Activated CD4-positive, alpha-beta T cell treated with anti-CD3 and anti-CD28 coated beads for 36 hours (primary cell): ENCODE results near the gene CYS1. TPM values are rescaled to one million over a fixed set of nuclear protein-coding genes. Genes with fewer than 3 reads are reported as not detected.
"Not testable (repeated sequence)": the region's sequence is repeated elsewhere in the genome, so short reads cannot be mapped to it uniquely, and the experiment has no call there.

Experiments
- ATAC-seq: fragments of 200-7000 bp; cut with Tn5 transposase; one replicate; pipeline ENCODE4 v1.10.0; 2021; ENCODE audit warnings: mild to moderate bottlenecking, moderate library complexity
- CTCF ChIA-PET: fragments of 350-600 bp; sonication (Branson Sonifier 250); formaldehyde crosslinking; loops from one replicate; lab custom pipeline; 2021; ENCODE audit warnings: antibody characterized with exemption; lab: Charles Lee
- POLR2A ChIA-PET: fragments of 350-600 bp; sonication (Branson Sonifier 250); formaldehyde crosslinking; loops from one replicate; lab custom pipeline; 2021; ENCODE audit warnings: antibody characterized with exemption, inconsistent platforms; lab: Charles Lee
- DNase-seq: peaks from one replicate; pipeline ENCODE4 v3.0.0-alpha.2; 2020
- H3K27ac Mint-ChIP-seq: one replicate; pipeline ENCODE4 v1.8.0; 2021; ENCODE audit warnings: mixed read lengths
- H3K27me3 Mint-ChIP-seq: one replicate; pipeline ENCODE4 v1.8.0; 2021; ENCODE audit warnings: mixed read lengths
- H3K36me3 Mint-ChIP-seq: one replicate; pipeline ENCODE4 v1.8.0; 2021; ENCODE audit warnings: low read depth, mixed read lengths
- H3K4me1 Mint-ChIP-seq: one replicate; pipeline ENCODE4 v1.8.0; 2021; ENCODE audit warnings: mixed read lengths
- H3K4me3 Mint-ChIP-seq: one replicate; pipeline ENCODE4 v1.8.0; 2021; ENCODE audit warnings: mild to moderate bottlenecking, moderate library complexity, mixed read lengths
- H3K9me3 Mint-ChIP-seq: one replicate; pipeline ENCODE4 v1.8.0; 2021; ENCODE audit warnings: low read depth, mixed read lengths
- intact Hi-C, 2 experiments: fragments of 100-400 bp; cut with DNase I in 1 of 2; cut with micrococcal nuclease in 1 of 2; formaldehyde crosslinking; loops; one replicate each; pipeline versions ENCODE4 v1.14.2 to v1.15.1; 2022 to 2024; cut with DNase I, micrococcal nuclease
- total RNA-seq, 2 experiments: library from RNA; stranded (reverse); gene quantifications; one replicate each; pipeline ENCODE4 v1.2.3, GENCODE V29; 2021

CYS1 gene
- total RNA-seq, 2 experiments from 2014 or later, result not detected

GRCh38 chr2:10019174-10019573 is 61.0 kb downstream of the CYS1 start:
- Mint-ChIP-seq H3K4me1 (no peaks in the 10 kb centered on the region), H3K36me3 (no peaks in the 10 kb centered on the region), H3K4me3 (no peak overlapping the region), H3K9me3 (peaks cover 2% of the 10 kb centered on the region), H3K27me3 (no peaks in the 10 kb centered on the region), H3K27ac (no peak overlapping the region)
- intact Hi-C loops, result no loop called here
- ATAC-seq (no peak), DNase-seq (no peak)
- CTCF ChIA-PET, result interaction anchor here (0.6 kb wide), 1 partner anchor 30 kb away, joined by 4 read pairs; no protein-coding TSS in a partner anchor
- POLR2A ChIA-PET, result no interaction called here

DNA sequence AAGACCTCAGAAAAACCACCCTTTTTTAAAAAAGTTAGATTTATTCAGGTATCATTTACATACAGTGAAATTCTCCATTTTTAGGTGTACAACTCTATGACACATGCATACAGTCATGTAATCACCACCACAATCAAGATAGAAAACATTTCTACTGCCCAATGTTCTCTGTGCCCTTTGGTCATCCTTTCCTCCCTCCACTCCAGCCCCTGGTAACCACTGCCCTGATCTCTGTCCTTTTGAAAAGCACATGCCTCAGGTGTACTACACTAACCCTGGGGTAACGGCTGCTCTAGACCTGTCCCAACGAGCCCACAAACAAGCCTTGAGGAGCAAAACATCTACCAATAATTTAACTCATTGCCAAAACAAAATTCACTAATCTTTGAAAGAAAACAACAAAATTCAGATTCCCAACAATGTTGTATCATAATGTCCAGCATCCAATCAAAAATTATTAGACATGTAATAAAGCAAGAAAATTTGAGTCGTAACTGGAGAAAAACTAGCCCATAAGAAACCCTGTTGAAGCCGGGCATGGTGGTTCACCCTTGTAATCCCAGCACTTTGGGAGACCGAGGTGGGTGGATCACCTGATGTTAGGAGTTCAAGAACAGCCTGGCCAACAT is 62.8 kb downstream of the CYS1 start:
- DNase-seq (no peak), ATAC-seq (no peak)
- POLR2A ChIA-PET, result interaction anchor here (0.6 to 0.7 kb wide), 2 partner anchors 9 to 11 kb away, joined by 3 read pairs; no protein-coding TSS in a partner anchor
- H3K9me3 Mint-ChIP-seq, result peaks cover 2% of the 10 kb centered on the region
- no peak overlapping the region for H3K27ac Mint-ChIP-seq
- no peak overlapping the region for H3K4me3 Mint-ChIP-seq
- intact Hi-C loops, result no loop called here
- H3K27me3 Mint-ChIP-seq, result no peaks in the 10 kb centered on the region
- no peaks in the 10 kb centered on the region for H3K4me1 Mint-ChIP-seq
- no peaks in the 10 kb centered on the region for H3K36me3 Mint-ChIP-seq
- CTCF ChIA-PET, result interaction anchor here (1.0 to 1.2 kb wide), 2 partner anchors 19 to 55 kb away, joined by 3 to 4 read pairs; no protein-coding TSS in a partner anchor

GRCh38 chr2:10016802-10017258 is 63.4 kb downstream of the CYS1 start:
- no peaks in the 10 kb centered on the region for H3K27me3 Mint-ChIP-seq
- CTCF ChIA-PET, result interaction anchor here (1.0 kb wide), 1 partner anchor 19 kb away, joined by 4 read pairs; no protein-coding TSS in a partner anchor
- no peak overlapping the region for H3K4me3 Mint-ChIP-seq
- peaks cover 2% of the 10 kb centered on the region for H3K9me3 Mint-ChIP-seq
- no peak overlapping the region for H3K27ac Mint-ChIP-seq
- intact Hi-C loops, result no loop called here
- ATAC-seq (no peak), DNase-seq (no peak)
- H3K36me3 Mint-ChIP-seq, result no peaks in the 10 kb centered on the region
- POLR2A ChIA-PET, result interaction anchor here (0.6 to 0.7 kb wide), 2 partner anchors 9 to 12 kb away, joined by 3 read pairs; no protein-coding TSS in a partner anchor
- no peaks in the 10 kb centered on the region for H3K4me1 Mint-ChIP-seq

DNA sequence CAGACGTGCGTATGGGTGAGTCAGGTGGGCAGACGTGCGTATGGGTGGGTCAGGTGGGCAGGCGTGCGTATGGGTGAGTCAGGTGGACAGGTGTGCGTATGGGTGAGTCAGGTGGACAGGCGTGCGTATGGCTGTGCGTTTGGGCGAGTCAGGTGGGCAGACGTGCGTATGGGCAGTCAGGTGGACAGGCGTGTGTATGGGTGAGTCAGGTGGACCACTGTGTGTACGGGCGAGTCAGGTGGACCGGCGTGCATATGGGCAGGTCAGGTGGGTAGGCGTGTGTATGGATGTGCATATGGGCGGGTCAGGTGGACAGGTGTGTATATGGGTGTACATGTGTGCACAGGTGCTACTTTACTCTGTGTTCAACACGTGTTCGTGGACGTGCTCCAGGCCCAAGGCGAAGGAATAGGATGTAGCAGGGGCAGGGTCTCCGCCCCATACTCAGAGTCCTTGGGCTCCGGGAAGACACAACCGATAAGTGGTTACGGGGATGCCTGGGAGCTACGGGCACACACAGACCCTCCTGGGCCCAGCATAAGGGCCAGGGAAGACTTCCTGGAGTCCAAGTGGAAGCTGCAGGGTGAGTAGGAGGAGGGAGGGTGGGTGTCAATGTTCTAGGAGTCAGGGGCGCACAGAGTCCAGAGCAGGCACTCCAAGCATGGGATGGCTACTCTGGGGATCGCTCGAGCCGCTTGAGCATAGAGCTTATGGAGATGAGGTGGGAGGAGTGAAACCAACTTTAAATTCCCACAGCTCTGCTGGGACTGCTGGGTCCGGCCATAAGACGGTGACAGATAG is 64.0 kb downstream of the CYS1 start:
- intact Hi-C loops, result no loop called here
- Mint-ChIP-seq H3K36me3 (no peaks in the 10 kb centered on the region), H3K9me3 (peaks cover 2% of the 10 kb centered on the region), H3K4me1 (no peaks in the 10 kb centered on the region), H3K27me3 (no peaks in the 10 kb centered on the region), H3K4me3 (no peak overlapping the region), H3K27ac (no peak overlapping the region)
- DNase-seq (no peak), ATAC-seq (no peak)
- POLR2A ChIA-PET, result no interaction called here
- CTCF ChIA-PET, result interaction anchor here (1.0 kb wide), 1 partner anchor 20 kb away, joined by 4 read pairs; no protein-coding TSS in a partner anchor

DNA sequence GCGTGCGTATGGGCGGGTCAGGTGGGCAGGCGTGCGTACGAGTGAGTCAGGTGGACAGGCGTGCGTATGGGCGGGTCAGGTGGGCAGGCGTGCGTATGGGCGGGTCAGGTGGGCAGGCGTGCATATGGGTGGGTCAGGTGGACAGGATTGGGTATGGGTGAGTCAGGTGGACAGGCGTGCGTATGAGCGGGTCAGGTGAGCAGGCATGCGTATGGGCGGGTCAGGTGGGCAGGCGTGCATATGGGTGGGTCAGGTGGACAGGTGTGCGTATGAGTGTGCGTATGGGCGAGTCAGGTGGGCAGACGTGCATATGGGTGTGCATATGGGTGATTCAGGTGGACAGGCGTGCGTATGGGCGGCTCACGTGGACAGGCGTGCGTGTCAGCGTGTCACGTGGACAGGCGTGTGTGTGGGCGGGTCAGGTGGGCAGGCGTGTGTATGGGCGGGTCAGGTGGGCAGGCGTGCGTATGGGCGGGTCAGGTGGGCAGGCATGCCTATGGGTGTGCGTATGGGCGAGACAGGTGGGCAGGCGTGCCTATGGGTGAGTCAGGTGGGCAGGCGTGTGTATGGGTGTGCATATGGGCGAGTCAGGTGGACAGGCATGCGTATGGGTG is 64.7 kb downstream of the CYS1 start:
- H3K27ac Mint-ChIP-seq, POLR2A ChIA-PET, CTCF ChIA-PET, H3K27me3 Mint-ChIP-seq, H3K4me1 Mint-ChIP-seq, intact Hi-C loops, DNase-seq, H3K9me3 Mint-ChIP-seq, ATAC-seq, H3K4me3 Mint-ChIP-seq, H3K36me3 Mint-ChIP-seq: not testable (repeated sequence)

- H3K36me3 Mint-ChIP-seq, result no peaks in the 10 kb centered on the region
- intact Hi-C loops, result no loop called here
- no peak for ATAC-seq
These were observed 65.6 kb downstream of the CYS1 start for GRCh38 chr2:10014418-10015190.

DNA sequence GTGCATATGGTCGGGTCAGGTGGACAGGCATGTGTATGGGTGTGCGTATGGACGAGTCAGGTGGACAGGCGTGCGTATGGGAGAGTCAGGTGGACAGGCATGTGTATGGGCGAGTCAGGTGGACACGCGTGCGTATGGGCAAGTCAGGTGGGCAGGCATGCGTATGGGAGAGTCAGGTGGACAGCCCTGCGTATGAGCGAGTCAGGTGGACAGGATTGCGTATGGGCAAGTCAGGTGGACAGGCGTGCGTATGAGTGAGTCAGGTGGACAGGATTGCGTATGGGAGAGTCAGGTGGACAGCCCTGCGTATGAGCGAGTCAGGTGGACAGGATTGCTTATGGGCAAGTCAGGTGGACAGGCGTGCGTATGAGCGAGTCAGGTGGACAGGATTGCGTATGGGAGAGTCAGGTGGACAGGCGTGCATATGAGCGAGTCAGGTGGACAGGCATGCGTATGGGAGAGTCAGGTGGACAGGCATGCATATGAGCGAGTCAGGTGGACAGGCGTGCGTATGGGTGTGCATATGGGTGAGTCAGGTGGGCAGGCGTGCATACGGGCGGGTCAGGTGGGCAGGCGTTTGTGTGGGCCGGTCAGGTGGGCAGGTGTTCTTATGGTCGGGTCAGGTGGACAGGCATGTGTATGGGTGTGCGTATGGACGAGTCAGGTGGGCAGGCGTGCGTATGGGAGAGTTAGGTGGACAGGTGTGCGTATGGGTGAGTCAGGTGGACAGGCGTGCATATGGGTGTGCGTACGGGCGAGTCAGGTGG is 66.4 kb downstream of the CYS1 start:
- H3K4me3 Mint-ChIP-seq, intact Hi-C loops, H3K27me3 Mint-ChIP-seq, POLR2A ChIA-PET, H3K4me1 Mint-ChIP-seq, ATAC-seq, CTCF ChIA-PET, H3K27ac Mint-ChIP-seq, H3K9me3 Mint-ChIP-seq, H3K36me3 Mint-ChIP-seq, DNase-seq: not testable (repeated sequence)

More at GRCh38 chr2:10014418-10015190, 65.6 kb downstream of the CYS1 start:
- Mint-ChIP-seq H3K27ac (no peak overlapping the region), H3K9me3 (peaks cover 2% of the 10 kb centered on the region), H3K4me1 (no peaks in the 10 kb centered on the region), H3K4me3 (no peak overlapping the region), H3K27me3 (no peaks in the 10 kb centered on the region)
- POLR2A ChIA-PET, result no interaction called here
- CTCF ChIA-PET, result no interaction called here
- no peak for DNase-seq

DNA sequence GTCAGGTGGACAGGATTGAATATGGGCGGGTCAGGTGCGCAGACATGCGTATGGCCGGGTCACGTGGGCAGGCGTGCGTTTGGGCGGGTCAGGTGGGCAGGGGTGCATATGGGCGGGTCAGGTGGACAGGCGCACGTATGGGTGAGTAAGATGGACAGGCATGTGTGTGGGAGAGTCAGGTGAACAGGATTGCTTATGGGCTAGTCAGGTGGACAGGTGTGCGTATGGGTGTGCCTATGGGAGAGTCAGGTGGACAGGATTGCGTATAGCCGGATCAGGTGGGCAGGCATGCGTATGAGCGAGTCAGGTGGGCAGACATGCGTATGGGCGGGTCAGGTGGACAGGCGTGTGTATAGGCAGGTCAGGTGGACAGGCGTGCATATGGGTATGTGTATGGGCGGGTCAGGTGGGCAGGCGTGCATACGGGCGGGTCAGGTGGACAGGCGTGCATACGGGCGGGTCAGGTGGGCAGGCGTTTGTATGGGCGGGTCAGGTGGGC is 67.2 kb downstream of the CYS1 start:
- DNase-seq (no peak), ATAC-seq (no peak)
- ChIA-PET POLR2A (no interaction called here), CTCF (no interaction called here)
- Mint-ChIP-seq H3K4me3 (no peak overlapping the region), H3K9me3 (peaks cover 2% of the 10 kb centered on the region), H3K4me1 (no peaks in the 10 kb centered on the region), H3K27me3 (no peaks in the 10 kb centered on the region), H3K36me3 (no peaks in the 10 kb centered on the region), H3K27ac (no peak overlapping the region)
- intact Hi-C loops, result no loop called here

DNA sequence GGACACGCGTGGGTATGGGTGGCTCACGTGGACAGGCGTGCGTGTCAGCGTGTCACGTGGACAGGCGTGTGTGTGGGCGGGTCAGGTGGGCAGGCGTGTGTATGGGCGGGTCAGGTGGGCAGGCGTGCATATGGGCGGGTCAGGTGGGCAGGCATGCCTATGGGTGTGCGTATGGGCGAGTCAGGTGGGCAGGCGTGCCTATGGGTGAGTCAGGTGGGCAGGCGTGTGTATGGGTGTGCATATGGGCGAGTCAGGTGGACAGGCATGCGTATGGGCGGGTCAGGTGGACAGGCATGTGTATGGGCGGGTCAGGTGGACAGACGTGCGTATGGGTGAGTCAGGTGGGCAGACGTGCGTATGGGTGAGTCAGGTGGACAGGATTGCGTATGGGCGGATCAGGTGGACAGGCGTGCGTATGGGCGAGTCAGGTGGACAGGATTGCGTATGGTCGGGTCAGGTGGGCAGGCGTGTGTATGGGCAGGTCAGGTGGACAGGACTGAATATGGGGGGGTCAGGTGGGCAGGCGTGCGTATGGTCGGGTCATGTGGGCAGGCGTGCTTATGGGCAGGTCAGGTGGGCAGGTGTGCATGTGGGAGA is 67.7 kb downstream of the CYS1 start:
- H3K36me3 Mint-ChIP-seq, H3K4me1 Mint-ChIP-seq, POLR2A ChIA-PET, DNase-seq, H3K27me3 Mint-ChIP-seq, intact Hi-C loops, H3K9me3 Mint-ChIP-seq, H3K4me3 Mint-ChIP-seq, ATAC-seq, CTCF ChIA-PET, H3K27ac Mint-ChIP-seq: not testable (repeated sequence)

DNA sequence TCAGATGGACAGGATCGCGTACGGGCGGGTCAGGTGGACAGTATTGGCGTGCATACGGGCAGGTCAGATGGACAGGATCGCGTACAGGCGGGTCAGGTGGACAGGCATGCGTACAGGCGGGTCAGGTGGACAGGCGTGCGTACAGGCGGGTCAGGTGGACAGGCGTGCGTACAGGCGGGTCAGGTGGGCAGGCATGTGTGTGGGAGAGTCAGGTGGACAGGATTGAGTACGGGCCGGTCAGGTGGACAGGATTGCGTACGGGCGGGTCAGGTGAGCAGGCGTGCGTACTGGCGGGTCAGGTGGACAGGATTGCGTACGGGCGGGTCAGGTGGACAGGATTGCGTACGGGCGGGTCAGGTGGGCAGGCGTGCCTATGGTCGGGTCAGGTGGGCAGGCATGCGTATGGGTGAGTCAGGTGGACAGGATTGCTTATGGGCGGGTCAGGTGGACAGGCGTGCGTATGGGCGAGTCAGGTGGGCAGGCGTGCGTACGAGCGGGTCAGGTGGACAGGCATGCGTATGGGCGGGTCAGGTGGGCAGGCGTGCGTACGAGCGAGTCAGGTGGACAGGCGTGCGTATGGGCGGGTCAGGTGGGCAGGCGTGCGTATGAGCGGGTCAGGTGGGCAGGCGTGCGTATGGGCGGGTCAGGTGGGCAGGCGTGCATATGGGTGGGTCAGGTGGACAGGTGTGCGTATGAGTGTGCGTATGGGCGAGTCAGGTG is 68.4 kb downstream of the CYS1 start:
- CTCF ChIA-PET, H3K36me3 Mint-ChIP-seq, H3K9me3 Mint-ChIP-seq, H3K4me1 Mint-ChIP-seq, POLR2A ChIA-PET, H3K4me3 Mint-ChIP-seq, H3K27me3 Mint-ChIP-seq, DNase-seq, ATAC-seq, intact Hi-C loops, H3K27ac Mint-ChIP-seq: not testable (repeated sequence)
